NB4 (cell line): Measurements from ENCODE around the gene PHACTR1.

ENCODE experiments used
- CTCF ChIP-seq: IDR thresholded peaks from one replicate; pipeline ENCODE4 v1.5.1; 2012; ENCODE audit warnings: low read depth, low read length
- MAX ChIP-seq: IDR thresholded peaks from 2 replicates; pipeline ENCODE4 v1.6.1; 2011; ENCODE audit warnings: low read depth, low read length
- MYC ChIP-seq: IDR thresholded peaks from 2 replicates; pipeline ENCODE4 v1.6.1; 2011; ENCODE audit warnings: low read depth, low read length
- POLR2A ChIP-seq: IDR thresholded peaks from 2 replicates; pipeline ENCODE4 v1.6.1; 2011; ENCODE audit warnings: mild to moderate bottlenecking; ENCODE audit not compliant: insufficient read length; ENCODE audit errors: extremely low read depth

GRCh38 chr6:12815884-12816600 is 99.5 kb downstream of the PHACTR1 start:
- TF ChIP-seq CTCF = no peak
- no peak for TF ChIP-seq POLR2A
- no peak for TF ChIP-seq MAX
- TF ChIP-seq MYC = no peak
